Measurements from ENCODE around the gene SORL1-AS1. TPM values are rescaled to one million over a fixed set of nuclear protein-coding genes. Genes with fewer than 3 reads are reported as not detected.

SORL1-AS1 gene

Other genes with a start within 250 kb of the SORL1-AS1 start
- 21.9 and 26.3 TPM in 2 replicates for gene SC5D, start 160.2 kb downstream of the SORL1-AS1 start, total RNA-seq
- gene SORL1, start 653 bp downstream of the SORL1-AS1 start, total RNA-seq = 19.2 and 20.9 TPM in 2 replicates

Measured in activated T-helper 1 cell treated with anti-CD3 and anti-CD28 coated beads, Interleukin-12 subunit alpha, Interleukin-12 subunit beta, Interleukin-2, Interleukin-4 antibody, amounts not matched to agents 30 ng/mL and 10 ng/mL and 1 ng/mL, durations not matched to agents 14 hours and 24 hours and 36 hours (primary cell).